GM12872 (cell line): ENCODE measurements around the gene OR5K2.

Experiments used
- CTCF ChIP-seq: IDR thresholded peaks from 3 replicates; pipeline ENCODE4 v1.5.1; 2011; ENCODE audit warnings: low read depth, mild to moderate bottlenecking, low read length, moderate library complexity; ENCODE audit not compliant: insufficient read depth

OR5K2 gene

DNA sequence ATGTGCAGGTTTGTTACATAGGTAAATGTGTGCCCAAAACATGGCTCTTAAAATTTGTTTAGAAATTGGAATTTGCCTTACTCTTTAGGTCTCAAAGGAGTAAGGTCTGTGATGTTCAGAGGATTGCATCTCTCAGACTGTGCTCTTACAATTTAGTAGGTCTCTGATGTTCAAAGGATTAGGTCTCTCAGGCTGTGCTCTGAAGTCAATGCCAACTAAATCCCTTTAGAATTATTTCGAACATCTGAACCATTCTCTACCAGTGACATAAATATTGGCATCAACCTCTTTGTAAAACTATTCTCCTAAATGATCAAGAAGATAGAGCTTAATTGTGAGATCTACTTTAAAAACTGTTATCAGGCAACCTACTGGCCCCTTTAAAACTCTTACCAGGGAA is 34.6 kb upstream of the OR5K2 start, which contains the start of gene OR5K1:
Gene OR5K1 (plus strand): TSS at position 301 of the 400 bp plus-strand sequence. CDS start 6,376 bp downstream, outside the sequence.
- no peak for TF ChIP-seq CTCF

GRCh38 chr3:98482717-98483482 is 14.6 kb upstream of the OR5K2 start:
- TF ChIP-seq CTCF: no peak

DNA sequence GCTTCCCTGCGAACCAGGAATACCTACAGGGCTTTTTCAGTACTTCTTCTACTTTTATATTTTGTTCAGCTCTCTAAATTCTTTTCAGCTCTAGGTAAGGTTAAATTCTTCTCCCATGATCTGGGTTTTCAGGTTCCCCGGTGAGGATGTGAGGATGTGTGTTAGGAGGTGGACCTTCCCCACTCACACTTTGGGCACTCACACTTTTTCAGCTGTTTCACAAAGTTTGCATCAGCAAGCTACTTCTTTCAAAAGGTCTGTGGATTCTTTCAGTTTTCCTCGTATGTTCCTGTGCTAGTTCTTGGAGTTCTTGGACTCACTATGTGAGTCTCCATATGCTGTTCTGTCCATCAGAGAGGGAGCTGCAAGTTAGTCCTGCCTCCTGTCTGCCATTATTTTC is 13.9 kb upstream of the OR5K2 start:
- TF ChIP-seq CTCF: no peak

GRCh38 chr3:98500019-98500418 is 2.5 kb downstream of the OR5K2 start:
- TF ChIP-seq CTCF: no peak

- TF ChIP-seq CTCF: no peak
Measured at GRCh38 chr3:98501270-98501669, 3.8 kb downstream of the OR5K2 start.

DNA sequence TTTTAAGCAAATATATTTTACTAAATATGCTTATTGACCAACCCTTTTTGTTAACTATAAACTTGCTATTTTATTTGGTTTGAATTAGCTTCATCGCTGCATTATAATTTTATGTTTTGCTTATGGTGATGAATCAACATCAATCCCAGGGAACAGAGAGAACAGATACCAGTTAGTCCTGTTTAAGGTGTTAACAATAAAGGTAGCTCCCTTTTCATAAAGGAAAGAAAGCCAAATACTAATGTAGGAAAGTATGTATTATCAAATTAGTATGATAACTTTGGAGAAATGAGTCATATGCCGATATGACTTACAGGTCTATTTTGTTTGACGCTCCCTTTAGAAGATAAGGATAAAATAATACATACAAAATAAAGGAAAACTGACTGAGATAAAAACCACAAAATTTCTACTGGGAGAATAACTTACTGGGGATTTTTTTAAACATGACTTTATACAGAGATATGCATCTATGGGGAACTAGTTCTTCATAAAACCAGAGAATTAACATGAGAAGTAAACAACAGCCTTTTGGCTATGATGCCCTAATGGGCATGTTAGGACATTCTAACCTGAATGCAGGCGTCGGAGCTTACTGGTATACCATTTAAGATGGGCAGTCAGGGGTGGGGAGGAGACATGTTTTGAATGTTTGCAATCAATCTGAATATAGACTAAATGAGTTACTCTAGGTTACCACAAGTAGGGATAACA is 4.5 kb downstream of the OR5K2 start:
- no peak for TF ChIP-seq CTCF

GRCh38 chr3:98504539-98504938 is 7.1 kb downstream of the OR5K2 start:
- TF ChIP-seq CTCF: no peak
